C4-2B (cell line): ENCODE measurements around the gene OR2D2.

Experiments
- H3K27ac ChIP-seq: fragments of 450-650 bp; 2 replicates; pipeline ENCODE4 v1.5.1; 2017
- ZFX ChIP-seq: fragments of 450-650 bp; IDR thresholded peaks from 2 replicates; pipeline ENCODE4 v1.6.1; 2017
- TF ChIP-seq, protein P1 (sequence below): fragments of 450-650 bp; conservative IDR thresholded peaks from 2 replicates; pipeline ENCODE4 v1.5.1; 2017; ENCODE audit warnings: mild to moderate bottlenecking

The OR2D2 gene, protein sequence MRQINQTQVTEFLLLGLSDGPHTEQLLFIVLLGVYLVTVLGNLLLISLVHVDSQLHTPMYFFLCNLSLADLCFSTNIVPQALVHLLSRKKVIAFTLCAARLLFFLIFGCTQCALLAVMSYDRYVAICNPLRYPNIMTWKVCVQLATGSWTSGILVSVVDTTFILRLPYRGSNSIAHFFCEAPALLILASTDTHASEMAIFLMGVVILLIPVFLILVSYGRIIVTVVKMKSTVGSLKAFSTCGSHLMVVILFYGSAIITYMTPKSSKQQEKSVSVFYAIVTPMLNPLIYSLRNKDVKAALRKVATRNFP

DNA sequence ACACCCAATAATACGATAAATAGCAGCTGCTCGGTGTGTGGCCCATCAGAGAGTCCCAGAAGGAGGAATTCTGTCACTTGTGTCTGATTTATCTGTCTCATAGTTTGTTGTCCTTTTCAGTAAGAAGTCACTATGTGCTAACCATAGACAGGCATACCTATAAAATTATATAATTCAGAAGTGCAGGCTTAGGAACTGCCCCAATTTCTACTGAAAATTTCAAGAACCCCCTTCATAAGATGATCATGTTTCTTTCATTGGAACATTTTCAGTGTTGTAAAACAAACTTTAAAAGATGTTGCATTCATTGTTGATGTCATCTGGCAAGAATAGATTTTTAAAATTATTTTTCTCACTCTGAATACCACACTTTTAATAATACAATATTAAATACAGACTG, at the start of gene OR2D2:
Gene OR2D2, minus strand, starts transcription at position 101 of the 400 bp plus-strand sequence. Its CDS starts 0 bp downstream, at position 101.
- H3K27ac ChIP-seq: no peak within 1 kb of the TSS
- TF ChIP-seq, protein P1, sequence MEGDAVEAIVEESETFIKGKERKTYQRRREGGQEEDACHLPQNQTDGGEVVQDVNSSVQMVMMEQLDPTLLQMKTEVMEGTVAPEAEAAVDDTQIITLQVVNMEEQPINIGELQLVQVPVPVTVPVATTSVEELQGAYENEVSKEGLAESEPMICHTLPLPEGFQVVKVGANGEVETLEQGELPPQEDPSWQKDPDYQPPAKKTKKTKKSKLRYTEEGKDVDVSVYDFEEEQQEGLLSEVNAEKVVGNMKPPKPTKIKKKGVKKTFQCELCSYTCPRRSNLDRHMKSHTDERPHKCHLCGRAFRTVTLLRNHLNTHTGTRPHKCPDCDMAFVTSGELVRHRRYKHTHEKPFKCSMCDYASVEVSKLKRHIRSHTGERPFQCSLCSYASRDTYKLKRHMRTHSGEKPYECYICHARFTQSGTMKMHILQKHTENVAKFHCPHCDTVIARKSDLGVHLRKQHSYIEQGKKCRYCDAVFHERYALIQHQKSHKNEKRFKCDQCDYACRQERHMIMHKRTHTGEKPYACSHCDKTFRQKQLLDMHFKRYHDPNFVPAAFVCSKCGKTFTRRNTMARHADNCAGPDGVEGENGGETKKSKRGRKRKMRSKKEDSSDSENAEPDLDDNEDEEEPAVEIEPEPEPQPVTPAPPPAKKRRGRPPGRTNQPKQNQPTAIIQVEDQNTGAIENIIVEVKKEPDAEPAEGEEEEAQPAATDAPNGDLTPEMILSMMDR: no peak
- no peak for TF ChIP-seq ZFX

DNA sequence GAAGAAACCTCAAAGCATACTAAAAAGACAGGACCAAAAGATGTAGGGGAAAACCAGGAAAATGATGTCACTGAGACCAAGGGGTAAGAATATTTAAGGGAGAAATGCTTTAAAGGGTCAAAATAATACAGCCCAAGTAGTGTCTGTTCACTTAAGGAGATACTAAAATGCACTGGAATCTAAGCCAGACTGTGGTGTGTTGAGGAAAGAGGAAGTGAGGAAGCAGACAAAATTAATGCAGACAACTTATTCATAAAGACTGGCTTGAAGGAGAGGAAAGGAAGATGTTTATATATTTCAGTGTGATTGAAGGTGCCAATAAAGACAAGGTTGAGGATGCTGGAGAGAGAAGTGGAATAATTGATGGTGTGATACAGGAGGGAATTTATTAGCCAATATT, 49.7 kb upstream of the OR2D2 start:
- H3K27ac ChIP-seq: no peak overlapping the region
- TF ChIP-seq, protein P1: no peak
- TF ChIP-seq ZFX: no peak

GRCh38 chr11:6932145-6932544, 39.8 kb upstream of the OR2D2 start:
- no peak for TF ChIP-seq ZFX
- TF ChIP-seq, protein P1: no peak
- H3K27ac ChIP-seq: no peak overlapping the region

- TF ChIP-seq ZFX: no peak
- TF ChIP-seq, protein P1: no peak
- H3K27ac ChIP-seq: no peak overlapping the region
Measured at GRCh38 chr11:6931146-6931713, 38.9 kb upstream of the OR2D2 start.

- H3K27ac ChIP-seq: no peak overlapping the region
- no peak for TF ChIP-seq ZFX
- TF ChIP-seq, protein P1: no peak
Measured at GRCh38 chr11:6928916-6929315, 36.6 kb upstream of the OR2D2 start.

- peak overlapping the region; percentile 79 for H3K27ac ChIP-seq
- no peak for TF ChIP-seq ZFX
- TF ChIP-seq, protein P1: no peak
Measured at GRCh38 chr11:6927030-6927617, 34.8 kb upstream of the OR2D2 start.
